HCT116 (cell line): ENCODE results near the gene SORL1. TPM values are rescaled to one million over a fixed set of nuclear protein-coding genes. Genes with fewer than 3 reads are reported as not detected.

Experiments used
- ATAC-seq: fragments of 200-7000 bp; cut with Tn5 transposase; 2 replicates; pipeline ENCODE4 v1.9.1; 2020; ENCODE audit warnings: mild to moderate bottlenecking, moderate library complexity
- BruUV-seq: library from RNA; stranded (reverse); fragments of 400-500 nt; replicated peaks from 2 replicates; lab custom pipeline; 2021; lab: Mats Ljungman, UMichigan
- CTCF ChIA-PET: fragments of 300-600 bp; sonication (Branson Sonifier 250); formaldehyde crosslinking; loops from one replicate; lab custom pipeline; 2021; ENCODE audit warnings: antibody characterized with exemption; lab: Charles Lee
- POLR2A ChIA-PET: fragments of 300-600, 350-600 bp; sonication (Branson Sonifier 250); formaldehyde crosslinking; loops from one replicate; lab custom pipeline; 2021; ENCODE audit warnings: antibody characterized with exemption; lab: Charles Lee
- RAD21 ChIA-PET, 2 experiments: fragments of 300-600 bp; sonication (Branson Sonifier 250); formaldehyde crosslinking; loops; one replicate each; lab custom pipeline; 2023; ENCODE audit warnings: low total read pairs in 2 of 2; ENCODE audit not compliant: uncharacterized antibody in 2 of 2, unreplicated experiment in 2 of 2, low non-redundant PET in 1 of 2; lab: Charles Lee
- DNase-seq: peaks from one replicate; pipeline ENCODE4 v3.0.0-alpha.2; 2010; ENCODE audit warnings: low read depth, low spot score
- H2AFZ ChIP-seq: fragments of 200-600 bp; shearing (Covaris generic), sonication (generic); 2 replicates; pipeline ENCODE4 v1.6.1; 2017; ENCODE audit warnings: low read depth, mixed run types, mixed read lengths, antibody characterized with exemption, low read length; ENCODE audit not compliant: poor library complexity, severe bottlenecking
- H3K27ac ChIP-seq: 2 replicates; pipeline ENCODE4 v1.5.1; 2012; ENCODE audit warnings: low read depth, low read length
- H3K27me3 ChIP-seq: fragments of 200-600 bp; sonication (generic); 2 replicates; pipeline ENCODE4 v1.6.1; 2016; ENCODE audit warnings: mixed run types, low read length, mixed read lengths; ENCODE audit not compliant: insufficient read depth
- H3K36me3 ChIP-seq, 2 experiments: fragments of 200-500 bp in 1 of 2; fragments of 200-600 bp in 1 of 2; sonication (Bioruptor generic) in 1 of 2; sonication (generic) in 1 of 2; 2 replicates each; pipeline versions ENCODE4 v1.5.1 to v1.6.1; 2014 to 2016; ENCODE audit warnings: low read length in 2 of 2, inconsistent platforms in 1 of 2, mixed read lengths in 1 of 2, mixed run types in 1 of 2; ENCODE audit not compliant: insufficient read depth in 2 of 2, control insufficient read depth in 1 of 2
- H3K4me1 ChIP-seq, 2 experiments: fragments of 200-600 bp in 1 of 2; sonication (generic) in 1 of 2; 2 replicates each; pipeline versions ENCODE4 v1.5.1 to v1.6.1; 2012 to 2017; ENCODE audit warnings: low read length in 2 of 2, inconsistent platforms in 1 of 2, mild to moderate bottlenecking in 1 of 2, mixed read lengths in 1 of 2, mixed run types in 1 of 2, moderate library complexity in 1 of 2; ENCODE audit not compliant: insufficient read depth in 2 of 2, control insufficient read depth in 1 of 2
- H3K4me2 ChIP-seq: fragments of 200-600 bp; sonication (generic); 2 replicates; pipeline ENCODE4 v1.6.1; 2017; ENCODE audit warnings: mixed run types, low read length, mixed read lengths
- H3K4me3 ChIP-seq, 2 experiments: fragments of 200-600 bp in 1 of 2; sonication (generic) in 1 of 2; replicated peaks in 1 of 2; 2 replicates each; pipeline ENCODE4 v1.5.1; 2011 to 2016; ENCODE audit warnings: low read length in 2 of 2, control low read depth in 1 of 2, low read depth in 1 of 2, mild to moderate bottlenecking in 1 of 2, mixed read lengths in 1 of 2, mixed run types in 1 of 2
- H3K79me2 ChIP-seq: fragments of 200-600 bp; sonication (generic); 2 replicates; pipeline ENCODE4 v1.6.1; 2017; ENCODE audit warnings: mild to moderate bottlenecking, mixed run types, low read length, moderate library complexity, mixed read lengths; ENCODE audit not compliant: insufficient read depth
- H3K9ac ChIP-seq: fragments of 200-600 bp; sonication (generic); 2 replicates; pipeline ENCODE4 v1.6.1; 2016; ENCODE audit warnings: low read length, mixed read lengths
- H3K9me2 ChIP-seq: fragments of 200-600 bp; sonication (generic), shearing (Covaris generic); 2 replicates; pipeline ENCODE4 v1.6.1; 2017; ENCODE audit warnings: mixed run types, mild to moderate bottlenecking, moderate library complexity; ENCODE audit not compliant: insufficient read depth
- H3K9me3 ChIP-seq, 2 experiments: fragments of 200-500 bp in 1 of 2; fragments of 200-600 bp in 1 of 2; sonication (Bioruptor generic) in 1 of 2; sonication (generic) in 1 of 2; 2 replicates each; pipeline ENCODE4 v1.6.1; 2014 to 2017; ENCODE audit warnings: low read length in 2 of 2, mixed read lengths in 2 of 2, inconsistent platforms in 1 of 2, low read depth in 1 of 2, mild to moderate bottlenecking in 1 of 2, mixed run types in 1 of 2, moderate library complexity in 1 of 2; ENCODE audit not compliant: control insufficient read depth in 1 of 2, insufficient read depth in 1 of 2
- H4K20me1 ChIP-seq: fragments of 200-600 bp; sonication (generic), shearing (Covaris generic); 2 replicates; pipeline ENCODE4 v1.6.1; 2017; ENCODE audit warnings: mixed run types, mild to moderate bottlenecking, moderate library complexity; ENCODE audit not compliant: insufficient read depth
- ATF3 ChIP-seq: IDR thresholded peaks from 2 replicates; pipeline ENCODE4 v1.6.1; 2012
- CEBPB ChIP-seq: IDR thresholded peaks from 2 replicates; pipeline ENCODE4 v1.6.1; 2012; ENCODE audit warnings: low read depth
- CTCF ChIP-seq, 3 experiments: fragments of 200-600 bp in 1 of 3; sonication (generic) in 1 of 3; IDR thresholded peaks in 2 of 3; conservative IDR thresholded peaks in 1 of 3; 2 replicates each; pipeline ENCODE4 v1.5.1; 2012 to 2017; ENCODE audit warnings: low read depth in 2 of 3, low read length in 2 of 3, antibody characterized with exemption in 1 of 3, borderline replicate concordance in 1 of 3, control low read depth in 1 of 3, mild to moderate bottlenecking in 1 of 3, mixed read lengths in 1 of 3, mixed run types in 1 of 3, moderate library complexity in 1 of 3; ENCODE audit not compliant: insufficient read depth in 1 of 3
- EGR1 ChIP-seq: IDR thresholded peaks from 2 replicates; pipeline ENCODE4 v1.6.1; 2012; ENCODE audit warnings: low read depth
- ELF1 ChIP-seq: IDR thresholded peaks from 2 replicates; pipeline ENCODE4 v1.6.1; 2012; ENCODE audit warnings: low read depth, borderline replicate concordance
- EZH2 ChIP-seq: fragments of 200-600 bp; sonication (generic); IDR thresholded peaks from 2 replicates; pipeline ENCODE4 v1.6.1; 2017; ENCODE audit warnings: antibody characterized with exemption, mixed run types
- FOSL1 ChIP-seq: IDR thresholded peaks from 2 replicates; pipeline ENCODE4 v1.6.1; 2012; ENCODE audit warnings: low read depth
- POLR2A ChIP-seq: IDR thresholded peaks from 2 replicates; pipeline ENCODE4 v1.7.0; 2011; ENCODE audit warnings: borderline replicate concordance; ENCODE audit not compliant: insufficient read depth, insufficient read length; ENCODE audit errors: extremely low read depth
- POLR2AphosphoS5 ChIP-seq: IDR thresholded peaks from 2 replicates; pipeline ENCODE4 v1.6.1; 2011; ENCODE audit warnings: mild to moderate bottlenecking, low read depth, low read length, moderate library complexity
- RAD21 ChIP-seq: IDR thresholded peaks from 2 replicates; pipeline ENCODE4 v1.6.1; 2012; ENCODE audit warnings: low read depth, mild to moderate bottlenecking
- SRF ChIP-seq: IDR thresholded peaks from 2 replicates; pipeline ENCODE4 v1.6.1; 2012; ENCODE audit warnings: low read depth
- TCF7L2 ChIP-seq: IDR thresholded peaks from 2 replicates; pipeline ENCODE4 v1.7.0; 2011; ENCODE audit warnings: borderline replicate concordance, inconsistent platforms; ENCODE audit not compliant: insufficient read depth, insufficient read length; ENCODE audit errors: extremely low read depth
- intact Hi-C: fragments of 100-400 bp; cut with micrococcal nuclease; formaldehyde crosslinking; loops from 2 replicates; pipeline ENCODE4 v1.10.0; 2022
- total RNA-seq: library from RNA; stranded (reverse); gene quantifications from one replicate; pipeline ENCODE4 v1.2.1, GENCODE V29; 2021; ENCODE audit not compliant: unreplicated experiment
- TF ChIP-seq, protein P1 (sequence below): IDR thresholded peaks from 2 replicates; pipeline ENCODE4 v1.6.1; 2012; ENCODE audit warnings: low read depth

The SORL1 gene
- total RNA-seq, 1 experiment from 2014 or later: 17.4 TPM

GRCh38 chr11:121544956-121545355 is 92.8 kb downstream of the SORL1 start:
- Histone ChIP-seq H3K4me3 (no peak overlapping the region), H3K27ac (no peak overlapping the region), H3K4me1 (no peaks in the 10 kb centered on the region), H3K27me3 (no peaks in the 10 kb centered on the region), H4K20me1 (no peaks in the 10 kb centered on the region), H3K9me2 (no peaks in the 10 kb centered on the region), H3K9me3 (no peaks in the 10 kb centered on the region), H3K79me2 (no peaks in the 10 kb centered on the region), H2AFZ (no peak overlapping the region), H3K36me3 (no peaks in the 10 kb centered on the region), H3K9ac (no peak overlapping the region), H3K4me2 (no peak overlapping the region)
- DNase-seq: no peak
- no peak for ATAC-seq
- BruUV-seq: no TSS peak
- POLR2A ChIA-PET: no interaction called here
- RAD21 ChIA-PET: no interaction called here
- intact Hi-C loops: no loop called here
- TF ChIP-seq ELF1 (no peak), CEBPB (no peak), TCF7L2 (no peak), ATF3 (no peak), FOSL1 (no peak), EGR1 (no peak), POLR2AphosphoS5 (no peak), POLR2A (no peak), CTCF (IDR thresholded peaks at IDR 0.05 in 2 of 3, conservative IDR thresholded peaks at IDR 0.05 in 1 of 3; ENCODE audit: borderline replicate concordance in 1 of 3, insufficient read depth in 1 of 3, low read depth in 2 of 3, low read length in 2 of 3) (no peak), SRF (no peak), EZH2 (no peak), RAD21 (no peak)
- TF ChIP-seq, protein P1, sequence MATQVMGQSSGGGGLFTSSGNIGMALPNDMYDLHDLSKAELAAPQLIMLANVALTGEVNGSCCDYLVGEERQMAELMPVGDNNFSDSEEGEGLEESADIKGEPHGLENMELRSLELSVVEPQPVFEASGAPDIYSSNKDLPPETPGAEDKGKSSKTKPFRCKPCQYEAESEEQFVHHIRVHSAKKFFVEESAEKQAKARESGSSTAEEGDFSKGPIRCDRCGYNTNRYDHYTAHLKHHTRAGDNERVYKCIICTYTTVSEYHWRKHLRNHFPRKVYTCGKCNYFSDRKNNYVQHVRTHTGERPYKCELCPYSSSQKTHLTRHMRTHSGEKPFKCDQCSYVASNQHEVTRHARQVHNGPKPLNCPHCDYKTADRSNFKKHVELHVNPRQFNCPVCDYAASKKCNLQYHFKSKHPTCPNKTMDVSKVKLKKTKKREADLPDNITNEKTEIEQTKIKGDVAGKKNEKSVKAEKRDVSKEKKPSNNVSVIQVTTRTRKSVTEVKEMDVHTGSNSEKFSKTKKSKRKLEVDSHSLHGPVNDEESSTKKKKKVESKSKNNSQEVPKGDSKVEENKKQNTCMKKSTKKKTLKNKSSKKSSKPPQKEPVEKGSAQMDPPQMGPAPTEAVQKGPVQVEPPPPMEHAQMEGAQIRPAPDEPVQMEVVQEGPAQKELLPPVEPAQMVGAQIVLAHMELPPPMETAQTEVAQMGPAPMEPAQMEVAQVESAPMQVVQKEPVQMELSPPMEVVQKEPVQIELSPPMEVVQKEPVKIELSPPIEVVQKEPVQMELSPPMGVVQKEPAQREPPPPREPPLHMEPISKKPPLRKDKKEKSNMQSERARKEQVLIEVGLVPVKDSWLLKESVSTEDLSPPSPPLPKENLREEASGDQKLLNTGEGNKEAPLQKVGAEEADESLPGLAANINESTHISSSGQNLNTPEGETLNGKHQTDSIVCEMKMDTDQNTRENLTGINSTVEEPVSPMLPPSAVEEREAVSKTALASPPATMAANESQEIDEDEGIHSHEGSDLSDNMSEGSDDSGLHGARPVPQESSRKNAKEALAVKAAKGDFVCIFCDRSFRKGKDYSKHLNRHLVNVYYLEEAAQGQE: no peak
- CTCF ChIA-PET: no interaction called here
